ENCODE measurements around the gene NAE1.

DNA sequence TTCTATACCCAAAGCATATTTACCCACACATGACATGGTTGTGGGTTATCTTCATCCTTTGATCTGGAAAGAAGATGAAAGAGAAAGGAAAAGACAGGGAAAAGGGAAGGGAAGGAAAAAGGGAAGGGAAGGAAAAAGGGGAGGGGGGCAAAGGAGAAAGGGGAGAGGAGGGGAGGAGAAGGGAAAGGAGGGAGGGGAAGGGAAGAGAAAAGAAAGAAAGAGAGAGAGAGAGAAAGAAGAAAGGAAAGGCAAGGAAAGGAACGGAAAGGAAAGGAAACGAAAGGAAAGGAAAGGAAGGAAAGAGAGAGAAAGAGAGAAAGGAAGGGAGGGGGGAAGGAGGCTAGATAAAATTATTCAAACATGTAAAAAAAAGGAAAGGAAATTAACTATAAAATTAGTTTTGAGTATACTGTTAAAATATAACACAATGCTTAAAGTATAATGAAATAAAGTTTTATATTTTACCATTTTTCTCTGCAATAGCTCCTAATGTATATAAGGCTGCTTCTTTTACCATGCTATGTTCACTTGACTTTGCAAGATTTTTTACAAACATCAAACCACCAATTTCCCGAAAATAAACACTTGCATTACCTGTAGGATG lies 40.5 kb downstream of the NAE1 start:
- TF ChIP-seq, protein P1, sequence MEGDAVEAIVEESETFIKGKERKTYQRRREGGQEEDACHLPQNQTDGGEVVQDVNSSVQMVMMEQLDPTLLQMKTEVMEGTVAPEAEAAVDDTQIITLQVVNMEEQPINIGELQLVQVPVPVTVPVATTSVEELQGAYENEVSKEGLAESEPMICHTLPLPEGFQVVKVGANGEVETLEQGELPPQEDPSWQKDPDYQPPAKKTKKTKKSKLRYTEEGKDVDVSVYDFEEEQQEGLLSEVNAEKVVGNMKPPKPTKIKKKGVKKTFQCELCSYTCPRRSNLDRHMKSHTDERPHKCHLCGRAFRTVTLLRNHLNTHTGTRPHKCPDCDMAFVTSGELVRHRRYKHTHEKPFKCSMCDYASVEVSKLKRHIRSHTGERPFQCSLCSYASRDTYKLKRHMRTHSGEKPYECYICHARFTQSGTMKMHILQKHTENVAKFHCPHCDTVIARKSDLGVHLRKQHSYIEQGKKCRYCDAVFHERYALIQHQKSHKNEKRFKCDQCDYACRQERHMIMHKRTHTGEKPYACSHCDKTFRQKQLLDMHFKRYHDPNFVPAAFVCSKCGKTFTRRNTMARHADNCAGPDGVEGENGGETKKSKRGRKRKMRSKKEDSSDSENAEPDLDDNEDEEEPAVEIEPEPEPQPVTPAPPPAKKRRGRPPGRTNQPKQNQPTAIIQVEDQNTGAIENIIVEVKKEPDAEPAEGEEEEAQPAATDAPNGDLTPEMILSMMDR (IDR thresholded peaks at IDR 0.05), result no peak
- no peak for TF ChIP-seq POLR2A (IDR thresholded peaks at IDR 0.05)

Data from right lobe of liver (tissue), 4 donors.